HepG2 (cell line): ENCODE measurements around the gene SKA2. TPM values are rescaled to one million over a fixed set of nuclear protein-coding genes. Genes with fewer than 3 reads are reported as not detected.

Experiments used
- ATAC-seq: fragments of 200-7000 bp; cut with Tn5 transposase; 3 replicates; pipeline ENCODE4 v1.9.1; 2020; ENCODE audit warnings: mild to moderate bottlenecking, moderate library complexity
- BruUV-seq: library from RNA; stranded (reverse); fragments of 400-500 nt; replicated peaks from 2 replicates; lab custom pipeline; 2021; lab: Mats Ljungman, UMichigan
- CTCF ChIA-PET: fragments of 300-600 bp; formaldehyde crosslinking; extraction: SDS; loops from one replicate; lab custom pipeline; 2021; ENCODE audit warnings: low total read pairs, inconsistent platforms, low intra/inter-chr PET ratio; lab: Yijun Ruan, JAX
- POLR2A ChIA-PET: fragments of 350-600 bp; sonication (Branson Sonifier 250); formaldehyde crosslinking; loops from one replicate; lab custom pipeline; 2020; ENCODE audit warnings: antibody characterized with exemption, inconsistent platforms; lab: Yijun Ruan, JAX
- DNase-seq: peaks from one replicate; pipeline ENCODE4 v3.0.0-alpha.2; 2015; ENCODE audit warnings: low spot score
- FAIRE-seq: peaks from 3 replicates; lab custom pipeline; 2011; peaks lifted over from hg19 to GRCh38; lab: Jason Lieb, UNC
- H2AFZ ChIP-seq: one replicate; pipeline ENCODE4 v1.6.1; 2011; ENCODE audit warnings: low read length, inconsistent platforms
- H3K27ac ChIP-seq: fragments of 300-600 bp; 3 replicates; pipeline ENCODE4 v1.8.0; 2011; ENCODE audit warnings: mixed run types, mild to moderate bottlenecking, mixed read lengths, low read length, inconsistent platforms; ENCODE audit not compliant: insufficient read depth; ENCODE audit errors: extremely low read length
- H3K27me3 ChIP-seq, 2 experiments: fragments of 200-600 bp in 1 of 2; 2 replicates in 1 of 2; 3 replicates in 1 of 2; pipeline versions ENCODE4 v1.6.0 to v1.8.0; 2011; ENCODE audit warnings: low read length in 2 of 2, mild to moderate bottlenecking in 2 of 2, moderate library complexity in 2 of 2, inconsistent platforms in 1 of 2; ENCODE audit not compliant: insufficient read depth in 2 of 2, control insufficient read depth in 1 of 2
- H3K36me3 ChIP-seq, 2 experiments: fragments of 200-600 bp in 1 of 2; replicated peaks in 1 of 2; 2 replicates in 1 of 2; 3 replicates in 1 of 2; pipeline versions ENCODE4 v1.5.1 to v1.8.0; 2011; ENCODE audit warnings: low read length in 2 of 2, inconsistent platforms in 1 of 2; ENCODE audit not compliant: insufficient read depth in 2 of 2, control insufficient read depth in 1 of 2
- H3K4me1 ChIP-seq: 2 replicates; pipeline ENCODE4 v1.5.1; 2012; ENCODE audit warnings: low read length, inconsistent platforms; ENCODE audit not compliant: insufficient read depth
- H3K4me2 ChIP-seq: 2 replicates; pipeline ENCODE4 v1.6.0; 2011; ENCODE audit warnings: low read depth, low read length, inconsistent platforms
- H3K4me3 ChIP-seq, 3 experiments: fragments of 200-600 bp in 1 of 3; sonication (generic), shearing (Covaris generic) in 1 of 3; replicated peaks in 1 of 3; 2 replicates each; pipeline ENCODE4 v1.5.1; 2011 to 2016; ENCODE audit warnings: low read length in 3 of 3, inconsistent platforms in 2 of 3, low read depth in 2 of 3, mild to moderate bottlenecking in 2 of 3, control low read depth in 1 of 3, mixed read lengths in 1 of 3; ENCODE audit not compliant: insufficient read depth in 1 of 3
- H3K79me2 ChIP-seq: one replicate; pipeline ENCODE4 v1.6.1; 2011; ENCODE audit warnings: low read length, inconsistent platforms; ENCODE audit not compliant: insufficient read depth
- H3K9ac ChIP-seq: 2 replicates; pipeline ENCODE4 v1.6.0; 2011; ENCODE audit warnings: mild to moderate bottlenecking, low read depth, low read length, inconsistent platforms; ENCODE audit not compliant: insufficient read depth
- H3K9me3 ChIP-seq: 2 replicates; pipeline ENCODE4 v1.5.1; 2012; ENCODE audit warnings: mild to moderate bottlenecking, low read length
- H4K20me1 ChIP-seq: 2 replicates; pipeline ENCODE4 v1.6.0; 2011; ENCODE audit warnings: inconsistent platforms, mild to moderate bottlenecking, low read length, moderate library complexity; ENCODE audit not compliant: insufficient read depth
- LRRFIP1 ChIP-seq: sonication (generic); formaldehyde crosslinking; conservative IDR thresholded peaks from 2 replicates; pipeline ENCODE4 v1.4.0; 2020; ENCODE audit warnings: missing genetic modification reagents
- ZNF121 ChIP-seq: sonication (generic); formaldehyde crosslinking; IDR thresholded peaks from 2 replicates; pipeline ENCODE4 v1.5.0; 2020; ENCODE audit warnings: mild to moderate bottlenecking, missing genetic modification reagents
- ZNF136 ChIP-seq: sonication (generic); formaldehyde crosslinking; IDR thresholded peaks from 2 replicates; pipeline ENCODE4 v1.8.1; 2022; ENCODE audit warnings: low read depth, mild to moderate bottlenecking, moderate library complexity, missing genetic modification reagents
- ZNF770 ChIP-seq: sonication (generic); formaldehyde crosslinking; IDR thresholded peaks from 2 replicates; pipeline ENCODE4 v1.5.0; 2020; ENCODE audit warnings: mild to moderate bottlenecking, missing genetic modification reagents
- WGBS: methylation state at CpG from one replicate; pipeline ENCODE4 v1.1.6; 2017; ENCODE audit warnings: low lambda C conversion rate; 5-methylcytosine and 5-hydroxymethylcytosine counted together
- in situ Hi-C: cut with HindIII; loops from 2 replicates; pipeline ENCODE4 v1.10.0; 2017; ENCODE audit warnings: low pct_unique_long_range_greater_than_20kb; ENCODE audit not compliant: extremely low pct_ligation_motif_present
- intact Hi-C: fragments of 100-400 bp; cut with micrococcal nuclease; formaldehyde crosslinking; loops from one replicate; pipeline ENCODE4 v1.10.0; 2022; ENCODE audit not compliant: unreplicated experiment
- polyA plus RNA-seq, 8 experiments: library from polyadenylated mRNA; depleted of rRNA in 3 of 8; stranded (reverse) in 7 of 8; unstranded in 1 of 8; fragments of >200 nt; fragmentation: Illumina TruSeq in 4 of 8; extraction: Trizol in 4 of 8; gene quantifications; 2 replicates each; pipeline versions ENCODE4 v1.2.1 to v1.2.3, GENCODE V29; 2011 to 2016; ENCODE audit warnings: low read depth in 4 of 8, missing spikeins in 1 of 8, mixed read lengths in 1 of 8; ENCODE audit not compliant: insufficient read depth in 1 of 8
- total RNA-seq, 5 experiments: library from RNA; depleted of rRNA; stranded (reverse); fragments of >200 nt; fragmentation: Illumina TruSeq; extraction: Trizol; gene quantifications; 2 replicates each; pipeline ENCODE4 v1.2.3, GENCODE V29; 2016; ENCODE audit warnings: low read depth in 1 of 5

Gene SKA2
- total and polyA plus RNA-seq, 2 of the 13 experiments (the other 11 are each of a cell fraction or from before 2014, with no cell fraction given): 18.6 to 91.8 TPM

GRCh38 chr17:59108400-59109102, 46.4 kb downstream of the SKA2 start:
- TF ChIP-seq ZNF136 (CRISPR knock-in tag) (no peak), ZNF121 (CRISPR knock-in tag) (peak; percentile 70), ZNF770 (CRISPR knock-in tag) (peak; percentile 39; the same call in 1 of the 2 replicates), LRRFIP1 (no peak)
- TF ChIP-seq, all 625 proteins: peak for 2
- in situ Hi-C loops (loop anchor here (5.0 kb wide), 1 partner anchor 39 kb away; no protein-coding TSS in a partner anchor), intact Hi-C loops (no loop called here)
- H3K4me1 ChIP-seq: peaks cover 36% of the 10 kb centered on the region
- no peak overlapping the region for H2AFZ ChIP-seq
- no peak for DNase-seq
- BruUV-seq: no TSS peak
- H3K79me2 ChIP-seq: peaks cover 35% of the 10 kb centered on the region
- H3K36me3 ChIP-seq: peaks cover 2 to 7% of the 10 kb centered on the region in 2 experiments; a peak in 4 of 5 replicates
- H3K9ac ChIP-seq: no peak overlapping the region
- no peaks in the 10 kb centered on the region for H4K20me1 ChIP-seq
- ATAC-seq: no peak
- FAIRE-seq: no peak
- H3K4me2 ChIP-seq: peak overlapping the region; percentile 33
- CTCF ChIA-PET: no interaction called here
- no peaks in the 10 kb centered on the region; a peak in 1 of 5 replicates for H3K27me3 ChIP-seq
- H3K9me3 ChIP-seq: no peaks in the 10 kb centered on the region
- POLR2A ChIA-PET: no interaction called here
- H3K4me3 ChIP-seq: peak overlapping the region in 1 of 3 experiments; percentile 9; a peak in 1 of 6 replicates
- 96% methylated on average over 7 of the region's 7 CpGs for WGBS
- no peak overlapping the region for H3K27ac ChIP-seq
